Right kidney (tissue), 1 donor: ENCODE data around the gene ZSCAN9.

ENCODE experiments used
- DNase-seq: peaks from one replicate; pipeline ENCODE4 v3.0.0-alpha.2; 2016

The ZSCAN9 gene

DNA sequence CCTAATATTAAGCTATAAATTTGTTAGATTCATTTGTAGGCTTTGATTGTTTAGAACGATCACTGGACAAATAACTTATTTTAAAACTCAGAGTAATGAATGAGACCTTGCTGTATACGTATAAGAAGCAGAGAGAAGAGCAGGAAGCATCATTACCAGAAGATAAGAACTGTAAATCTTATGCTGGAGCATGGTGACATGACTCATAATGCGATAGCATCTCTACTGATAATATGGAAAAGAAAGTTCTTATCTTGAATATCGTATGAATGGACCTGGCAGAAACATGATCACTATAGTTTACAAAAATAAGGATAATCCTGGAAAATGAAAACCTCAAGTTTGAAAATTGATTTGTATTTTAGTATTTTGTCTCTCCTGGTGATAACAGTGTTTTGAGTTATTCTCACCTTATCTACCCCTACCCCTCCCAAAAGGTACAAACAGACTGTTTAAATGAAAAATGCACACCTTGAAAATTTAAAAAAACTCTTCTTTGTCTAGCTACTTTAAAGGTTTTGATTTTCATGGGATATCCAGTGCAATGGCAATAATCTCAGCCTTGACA, 39.8 kb downstream of the ZSCAN9 start:
- DNase-seq = no peak

DNA sequence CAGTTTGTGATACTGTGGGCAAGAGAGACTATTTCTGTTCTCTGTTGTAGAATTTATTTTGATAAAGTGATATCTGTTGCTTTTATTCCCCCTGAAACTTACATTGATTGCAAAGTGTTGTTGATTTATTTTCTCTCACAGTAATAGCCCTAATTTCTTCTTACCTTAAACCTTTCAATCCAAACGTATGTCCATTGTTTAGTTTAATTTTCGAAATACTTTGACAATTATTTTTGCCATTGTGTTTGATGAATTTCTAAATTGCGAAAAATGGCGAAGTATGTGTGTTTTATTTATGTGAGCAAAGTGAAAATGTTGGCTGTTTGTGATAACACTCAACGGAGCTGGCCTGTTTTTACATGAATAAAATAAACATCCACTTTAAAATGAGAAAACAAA, 41.5 kb downstream of the ZSCAN9 start:
- no peak for DNase-seq

DNA sequence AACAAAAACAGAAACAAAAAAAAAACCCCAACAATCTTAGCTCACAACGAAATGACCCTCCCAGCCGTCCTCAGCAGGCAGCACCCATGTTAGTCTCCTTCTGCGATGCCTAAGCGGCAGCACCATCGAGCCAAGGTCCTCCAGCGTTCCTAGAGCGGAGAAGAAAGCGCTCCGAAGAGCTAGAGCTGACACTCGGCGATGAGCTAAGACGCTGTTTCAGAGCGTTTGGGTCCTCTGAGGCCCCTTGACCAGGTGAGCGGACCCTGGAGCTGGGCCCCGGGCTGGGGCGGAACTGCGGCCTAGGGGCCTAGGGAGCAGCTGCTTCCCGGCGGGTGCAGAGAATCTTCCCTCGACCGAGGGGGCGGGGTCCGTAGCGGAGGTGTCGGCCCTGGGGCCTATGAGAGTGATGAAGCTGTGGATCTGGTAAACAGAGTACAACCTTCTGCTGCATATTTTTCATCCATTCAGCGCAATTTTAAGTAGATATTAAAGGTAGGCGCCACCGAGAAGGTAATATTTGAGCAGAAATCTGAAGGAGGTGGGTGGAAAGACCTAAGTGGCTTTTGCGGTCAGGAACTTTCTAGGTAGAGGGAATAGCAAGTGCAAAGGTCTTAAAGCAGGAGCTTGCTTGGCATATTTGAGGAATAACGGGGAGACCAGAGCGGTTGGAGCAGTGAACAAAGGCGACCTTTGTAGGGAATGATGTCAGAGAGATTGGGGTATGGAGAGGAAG, 42.1 kb downstream of the ZSCAN9 start, which contains the start of gene ZSCAN26:
Gene ZSCAN26 (plus strand): TSS at position 182 of the 733 bp plus-strand sequence. CDS start 4,777 bp downstream, outside the sequence.
- peak; percentile 98 for DNase-seq

DNA sequence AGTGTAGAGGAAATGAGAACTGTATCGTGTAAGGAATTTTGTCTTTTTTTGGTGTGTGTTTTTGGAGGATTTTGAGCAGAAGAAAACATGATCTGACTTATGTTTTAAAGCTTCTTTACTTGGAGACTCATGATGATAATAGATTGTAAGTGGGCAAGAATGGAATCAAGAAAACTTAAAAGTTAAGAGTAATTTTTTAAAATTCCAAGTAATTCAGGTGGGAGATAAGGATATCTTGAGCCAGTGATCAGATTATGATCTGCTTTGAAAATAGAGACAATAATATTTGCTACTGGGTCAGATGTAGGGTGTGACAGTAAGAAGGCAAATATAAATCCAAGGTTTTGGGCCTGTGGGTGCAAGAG, 42.6 kb downstream of the ZSCAN9 start:
- DNase-seq = no peak

DNA sequence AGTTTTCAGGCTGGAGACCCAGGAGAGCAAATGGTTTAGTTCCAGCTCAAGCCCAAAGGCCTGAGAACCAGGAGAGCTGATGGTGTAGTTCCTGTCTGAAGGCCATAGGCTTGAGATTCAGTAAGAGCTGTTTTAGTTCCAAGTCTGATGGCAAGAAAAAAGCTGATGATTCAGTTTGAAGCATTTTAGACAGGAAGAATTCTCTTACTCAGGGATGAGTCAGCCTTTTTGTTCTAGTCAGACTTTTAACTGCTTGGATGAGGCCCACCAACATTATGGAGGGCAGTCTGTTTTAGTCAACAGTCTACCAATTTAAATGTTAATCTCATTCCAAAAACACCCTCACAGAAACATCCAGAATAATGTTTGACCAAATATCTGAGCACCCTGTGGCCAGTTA, 44.4 kb downstream of the ZSCAN9 start:
- DNase-seq = no peak

DNA sequence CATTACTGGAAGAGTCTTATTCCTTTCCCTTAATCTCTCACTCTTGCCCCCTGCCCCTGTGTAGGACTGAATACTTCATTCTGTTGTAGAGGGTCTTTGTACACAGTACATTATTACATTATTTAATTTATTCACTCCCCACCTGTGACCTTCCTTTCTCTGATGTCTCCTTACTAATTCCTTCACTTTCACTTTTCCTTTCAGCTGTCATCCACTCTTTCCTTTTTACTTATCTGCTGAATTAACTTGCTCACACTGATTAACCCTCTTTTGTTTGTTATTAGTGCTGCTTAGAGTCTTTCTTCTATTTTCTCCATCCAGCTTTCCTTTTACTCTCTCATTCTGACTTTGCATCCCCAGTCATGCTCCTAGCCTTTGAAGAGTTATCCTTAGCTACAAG, 49.8 kb downstream of the ZSCAN9 start:
- DNase-seq = no peak

DNA sequence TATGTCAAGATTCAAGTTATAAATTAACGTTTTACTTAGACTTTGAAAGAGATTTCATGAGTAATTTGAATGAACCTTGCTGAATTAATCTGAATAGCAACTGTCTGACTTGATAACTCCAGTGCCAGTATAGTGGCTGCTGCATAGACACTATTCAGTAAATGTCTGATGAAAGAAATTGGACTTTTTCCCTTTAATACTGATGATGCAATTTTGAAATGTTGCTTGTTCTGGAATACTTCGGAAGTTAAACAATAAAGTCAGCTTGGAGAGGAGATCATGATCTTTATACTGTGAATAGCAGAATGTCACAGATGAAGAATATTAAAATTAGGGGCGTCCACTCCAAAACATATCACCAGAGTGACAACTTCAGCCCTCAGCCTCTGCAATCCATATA, 52.7 kb downstream of the ZSCAN9 start:
- no peak for DNase-seq

DNA sequence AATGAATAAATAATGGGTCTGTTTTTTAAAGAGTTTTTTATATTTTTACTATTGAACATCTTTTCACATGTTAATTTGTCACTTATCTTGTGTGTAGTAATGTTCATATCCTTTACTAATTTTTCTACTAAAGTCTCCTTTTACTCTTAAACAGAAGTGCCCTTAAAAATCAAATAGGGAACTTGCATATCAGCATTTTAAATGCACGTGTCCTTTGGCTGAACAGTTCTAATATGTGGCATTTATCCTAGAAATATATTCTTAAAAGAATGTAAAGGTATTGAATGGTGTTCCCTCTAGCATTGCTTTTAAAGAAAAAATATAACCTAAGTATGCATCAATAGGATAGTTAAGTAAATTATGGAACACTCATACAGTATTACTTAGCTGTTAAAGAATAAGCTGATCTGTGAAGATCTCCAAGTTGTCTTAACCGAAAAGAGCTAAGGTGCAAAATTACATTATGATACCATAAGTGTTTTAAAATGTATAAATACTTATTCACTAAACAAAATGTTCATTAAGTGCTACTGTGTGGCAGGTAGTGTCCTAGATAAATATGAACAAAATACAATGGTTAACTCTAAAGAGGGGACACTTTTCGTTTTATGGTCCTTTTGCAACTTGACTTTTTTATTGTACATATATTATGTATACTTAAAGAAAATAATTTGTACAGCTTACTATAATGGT, 55.7 kb downstream of the ZSCAN9 start:
- no peak for DNase-seq

DNA sequence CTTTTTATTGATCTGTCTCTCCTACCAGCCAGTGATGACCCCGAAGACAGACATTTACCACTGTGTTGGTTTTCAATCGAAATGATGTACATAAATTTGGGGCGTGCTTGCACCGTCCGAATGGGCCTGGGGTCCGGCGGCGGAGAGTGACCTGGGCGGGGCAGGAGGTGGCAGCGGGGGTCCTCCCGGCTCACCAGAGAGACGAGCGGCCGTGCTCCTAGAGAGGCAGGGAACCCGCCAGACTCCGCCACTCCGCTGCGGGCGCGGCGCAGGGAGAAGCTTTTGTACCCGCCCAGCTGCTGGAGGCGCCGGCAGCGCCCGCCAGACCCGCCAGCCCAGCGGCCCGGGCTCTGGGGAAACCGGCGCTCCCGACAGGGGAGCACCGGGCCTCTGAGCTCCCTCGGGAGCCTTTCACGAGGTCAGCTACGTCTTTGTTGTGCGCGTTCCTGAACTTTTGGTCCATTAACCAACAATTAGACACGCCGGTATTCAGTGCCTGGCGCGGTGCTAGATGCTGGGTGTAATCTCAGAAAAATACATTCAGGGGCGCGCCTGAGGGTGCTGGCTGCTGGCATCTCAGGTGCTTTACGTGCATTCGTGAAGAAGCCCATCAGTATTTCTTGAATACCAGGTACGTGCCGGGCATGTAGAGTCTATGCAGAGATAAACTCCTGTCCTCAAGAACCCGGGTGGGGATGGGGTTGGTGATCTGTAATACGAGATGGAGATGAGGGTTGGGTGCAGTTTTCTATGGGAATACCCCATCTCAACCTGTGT, 56.4 kb downstream of the ZSCAN9 start, which contains the start of gene PGBD1:
Gene PGBD1 (plus strand): TSS at position 285 of the 777 bp plus-strand sequence. CDS start 2,242 bp downstream, outside the sequence.
- peak; percentile 80 for DNase-seq

DNA sequence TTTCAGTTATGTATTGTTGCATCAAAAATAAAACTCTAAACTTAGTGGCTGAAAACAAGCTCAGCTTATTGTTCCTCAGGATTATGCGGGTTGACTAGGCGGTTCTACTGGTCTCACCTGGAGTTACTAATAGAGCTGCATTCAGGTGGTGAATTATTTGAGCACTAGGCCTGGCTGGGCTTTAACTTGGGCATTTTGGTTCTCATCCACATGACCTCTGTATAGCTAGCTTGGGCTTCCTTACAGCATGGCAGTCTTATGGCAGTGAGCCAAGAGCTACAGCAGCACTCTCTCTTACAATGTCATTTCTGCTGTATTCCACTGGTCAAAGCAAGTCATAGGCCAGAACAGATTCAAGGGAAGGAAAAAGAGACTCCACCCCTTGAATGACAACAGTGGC, 57.9 kb downstream of the ZSCAN9 start:
- no peak for DNase-seq
